KBM-7 (cell line): ENCODE data around the gene PHACTR3.

ENCODE experiments used
- DNase-seq: peaks from one replicate; pipeline ENCODE4 v3.0.0-alpha.2; 2015
- in situ Hi-C: fragments of 300-500 bp; cut with MboI; formaldehyde crosslinking; loops from 2 replicates; pipeline ENCODE4 v1.14.3; 2020; ENCODE audit warnings: low sequenced_read_pairs, low pct_unique_long_range_greater_than_20kb, mixed read lengths

Gene PHACTR3

GRCh38 chr20:59631751-59632540 lies 27.6 kb downstream of the PHACTR3 start:
- in situ Hi-C loops = no loop called here
- no peak for DNase-seq

- no peak for DNase-seq
- in situ Hi-C loops = no loop called here
These were observed 28.3 kb downstream of the PHACTR3 start for GRCh38 chr20:59632541-59633113.

DNA sequence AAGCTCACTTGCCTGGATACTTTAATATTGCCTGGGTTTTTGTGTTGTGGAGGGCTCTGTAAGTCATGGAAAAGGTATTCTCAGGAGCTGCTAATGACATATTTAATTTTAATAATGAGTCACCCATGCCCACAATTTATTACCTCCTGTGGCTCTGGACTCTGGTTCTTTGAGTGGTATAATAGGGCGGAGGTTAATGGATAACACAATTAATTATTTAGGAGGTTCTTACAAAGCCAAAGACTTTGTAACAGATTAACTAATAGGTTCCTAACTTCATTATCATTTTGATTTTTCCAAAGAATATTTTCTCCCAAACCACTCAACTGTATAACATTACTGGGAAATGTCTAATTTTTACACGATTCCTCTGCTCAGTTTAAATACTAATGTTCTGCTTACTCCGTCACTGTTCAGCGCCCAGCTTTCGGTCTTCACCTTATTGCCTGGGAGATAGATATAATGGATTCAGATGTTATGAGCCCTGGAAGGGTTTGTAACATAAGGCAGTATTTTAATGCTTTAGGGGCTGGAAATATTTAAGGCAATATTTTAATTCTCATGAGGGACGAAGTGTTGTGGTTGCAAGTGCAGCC lies 29.4 kb downstream of the PHACTR3 start:
- in situ Hi-C loops = no loop called here

GRCh38 chr20:59634435-59635005 lies 30.2 kb downstream of the PHACTR3 start:
- DNase-seq = no peak
- in situ Hi-C loops = no loop called here

More for the DNA sequence above, 29.4 kb downstream of the PHACTR3 start:
- DNase-seq = no peak

GRCh38 chr20:59636766-59637370 lies 32.5 kb downstream of the PHACTR3 start:
- DNase-seq = no peak
- in situ Hi-C loops = no loop called here

DNA sequence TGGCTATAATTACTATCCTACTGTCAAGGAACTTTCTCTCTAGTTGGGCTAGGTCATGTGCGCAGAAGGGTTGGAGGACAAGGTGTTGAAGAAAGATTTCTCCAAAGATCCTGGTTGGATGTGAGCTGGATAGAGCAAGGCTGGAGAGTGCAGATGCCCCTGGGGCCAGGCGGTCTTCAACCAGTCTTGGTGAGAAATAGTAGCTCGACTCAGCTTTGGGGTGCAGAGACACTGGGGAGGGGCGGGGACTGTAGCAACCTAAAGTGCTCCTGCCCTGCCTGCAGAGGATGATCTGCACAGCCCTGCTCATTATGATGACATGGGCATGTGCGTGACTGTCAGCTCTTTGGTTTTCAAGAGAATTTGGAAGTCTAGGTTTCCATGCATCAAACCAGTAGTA lies 35.9 kb downstream of the PHACTR3 start:
- in situ Hi-C loops = no loop called here
- no peak for DNase-seq

DNA sequence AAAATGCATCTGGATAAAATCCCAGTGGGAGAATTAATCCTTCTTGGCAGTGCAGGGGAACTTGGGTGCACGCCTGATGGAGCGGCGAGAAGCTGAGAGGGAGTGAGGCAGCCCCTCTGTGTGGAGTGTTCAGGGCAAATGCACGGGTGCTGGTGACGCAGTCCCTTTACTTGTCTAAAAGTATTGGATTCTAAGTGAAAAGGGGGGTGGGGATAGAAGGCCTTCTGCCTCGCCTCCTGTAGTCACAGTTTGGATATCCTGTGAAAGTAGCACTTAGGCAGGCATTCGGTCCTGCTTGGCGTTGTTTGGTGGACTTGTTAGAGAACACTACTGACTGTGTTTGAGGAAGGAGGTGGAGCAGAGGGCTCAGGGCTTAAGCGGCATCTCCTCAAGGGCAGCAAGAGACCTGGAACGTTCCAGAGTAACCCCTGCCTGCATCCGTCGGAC lies 39.3 kb downstream of the PHACTR3 start:
- in situ Hi-C loops = no loop called here

GRCh38 chr20:59644371-59644939 lies 40.1 kb downstream of the PHACTR3 start:
- in situ Hi-C loops = no loop called here
- DNase-seq = no peak

More for the DNA sequence above, 39.3 kb downstream of the PHACTR3 start:
- DNase-seq = no peak

DNA sequence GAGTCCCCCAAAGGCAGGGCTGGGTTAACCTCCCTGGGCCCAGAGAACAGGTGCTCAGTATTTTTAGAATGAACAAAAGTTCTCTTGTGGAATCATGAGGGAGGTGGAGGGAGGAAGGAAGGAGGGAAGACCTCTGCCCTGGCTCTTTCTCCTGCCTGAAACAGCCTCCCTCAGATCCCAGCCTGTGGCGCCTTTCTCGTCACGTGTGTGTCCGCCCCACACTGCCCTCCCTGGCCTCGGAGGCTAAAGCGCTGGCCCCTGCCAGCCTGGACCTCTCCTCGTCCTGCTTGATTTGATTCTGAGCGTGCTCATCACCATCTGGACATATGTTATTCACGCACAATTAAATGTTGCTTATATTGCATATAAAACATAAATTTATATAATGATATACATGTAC lies 40.9 kb downstream of the PHACTR3 start:
- in situ Hi-C loops = no loop called here
- DNase-seq = no peak

DNA sequence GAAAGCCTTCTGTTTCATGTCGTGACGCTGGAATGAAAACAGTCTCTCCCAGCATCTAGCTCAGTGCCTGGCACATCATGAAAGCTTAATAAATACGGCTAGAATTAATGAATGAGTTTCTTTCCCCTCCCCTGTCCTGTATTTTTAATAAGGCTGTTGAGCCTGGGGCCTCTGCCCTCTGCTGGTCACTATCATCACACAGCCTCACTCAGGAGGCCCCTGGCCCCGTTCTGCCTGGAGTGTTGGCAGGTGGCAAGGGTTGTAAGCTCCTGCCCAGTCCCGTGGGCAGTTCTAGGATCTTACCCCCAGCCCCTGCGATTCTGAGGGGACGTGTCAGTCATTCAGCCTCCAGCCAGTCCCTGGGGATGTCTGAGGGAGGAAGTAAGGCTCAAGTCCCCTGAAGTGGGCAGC lies 41.4 kb downstream of the PHACTR3 start:
- in situ Hi-C loops = no loop called here
- DNase-seq = no peak

DNA sequence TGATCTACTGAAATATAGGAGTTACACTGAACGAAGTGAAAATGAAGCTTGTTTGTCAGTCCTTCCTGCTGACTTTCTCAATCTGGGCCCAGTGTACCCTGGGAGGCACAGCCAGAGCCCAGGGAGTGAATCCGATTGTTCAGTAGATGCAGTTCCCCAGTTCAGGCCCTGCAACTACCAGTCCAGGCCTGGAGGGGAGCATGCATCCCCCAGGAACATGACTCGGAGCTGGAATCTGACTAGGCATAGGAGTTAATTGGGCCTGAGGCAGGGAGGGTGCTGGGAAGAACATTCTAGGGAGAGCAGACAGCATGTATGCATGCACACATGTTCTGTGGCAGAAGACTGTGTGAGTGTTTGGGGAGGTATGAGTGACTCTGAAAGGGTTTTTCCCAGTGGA lies 42.1 kb downstream of the PHACTR3 start:
- no peak for DNase-seq
- in situ Hi-C loops = no loop called here

DNA sequence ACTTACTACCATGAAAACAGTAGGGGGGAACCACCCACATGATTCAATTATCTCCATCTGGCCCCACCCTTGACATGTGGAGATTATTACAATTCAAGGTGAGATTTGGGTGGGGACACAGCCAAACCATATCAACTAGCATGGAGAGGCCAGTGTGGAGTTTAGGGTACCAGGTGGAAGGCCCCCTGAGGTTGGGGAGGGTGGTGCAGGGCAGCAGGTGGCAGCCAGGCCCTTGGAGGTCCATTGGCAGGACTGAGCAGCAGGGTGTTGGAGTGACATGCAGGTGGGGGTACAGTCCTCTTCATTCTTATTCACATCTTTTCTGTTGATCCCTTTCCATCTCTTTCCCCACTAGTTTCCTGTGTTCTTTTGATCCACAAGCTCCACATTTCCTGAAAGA lies 42.9 kb downstream of the PHACTR3 start:
- in situ Hi-C loops = no loop called here

GRCh38 chr20:59648466-59649070 lies 44.2 kb downstream of the PHACTR3 start:
- in situ Hi-C loops = no loop called here
- no peak for DNase-seq

More for the DNA sequence above, 42.9 kb downstream of the PHACTR3 start:
- DNase-seq = no peak

GRCh38 chr20:59650418-59650817 lies 46.1 kb downstream of the PHACTR3 start:
- DNase-seq = no peak
- in situ Hi-C loops = no loop called here

GRCh38 chr20:59652381-59652780 lies 48.0 kb downstream of the PHACTR3 start:
- in situ Hi-C loops = no loop called here
- no peak for DNase-seq

- in situ Hi-C loops = no loop called here
- DNase-seq = no peak
These were observed 52.1 kb downstream of the PHACTR3 start for GRCh38 chr20:59656417-59656816.

DNA sequence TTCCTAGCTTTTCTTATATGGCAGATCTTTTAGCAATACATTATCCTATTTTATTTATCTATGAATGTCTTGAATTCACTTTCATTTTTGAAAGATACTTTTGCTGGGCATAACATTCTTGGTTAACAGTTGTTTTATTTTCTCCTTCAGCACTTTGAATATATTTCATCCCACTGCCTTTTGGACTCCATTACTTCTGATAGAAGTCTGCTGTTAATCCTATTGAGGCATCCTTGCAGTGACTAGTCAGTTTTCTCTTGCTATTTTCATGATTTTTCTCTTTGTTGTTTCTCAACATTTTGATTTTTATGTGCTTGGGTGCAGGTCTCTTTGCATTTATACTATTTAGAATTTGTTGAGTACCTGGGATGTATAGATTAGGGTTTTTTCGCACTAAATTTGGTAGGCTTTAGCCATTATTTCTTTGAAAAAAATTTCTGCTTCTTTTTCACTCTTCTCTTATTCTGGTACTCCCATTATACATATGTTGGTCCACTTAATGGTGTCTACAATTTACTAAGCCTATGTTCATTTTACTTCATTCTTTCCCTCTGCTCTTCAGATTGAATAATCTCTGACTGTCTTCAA lies 53.2 kb downstream of the PHACTR3 start:
- in situ Hi-C loops = no loop called here
- no peak for DNase-seq

GRCh38 chr20:59660471-59660870 lies 56.1 kb downstream of the PHACTR3 start:
- in situ Hi-C loops = no loop called here
- DNase-seq = no peak

- DNase-seq = no peak
- in situ Hi-C loops = no loop called here
These were observed 56.8 kb downstream of the PHACTR3 start for GRCh38 chr20:59661153-59661552.
